Gastrocnemius medialis (tissue), 4 donors: ENCODE data around the gene SLC9A5. TPM values are rescaled to one million over a fixed set of nuclear protein-coding genes. Genes with fewer than 3 reads are reported as not detected.

Source experiments
- ATAC-seq, 2 donors: fragments of 150-250 bp; one replicate each; pipeline ENCODE4 v1.9.1; 2016
- DNase-seq, 2 donors: peaks; one replicate each; pipeline ENCODE4 v3.0.0-alpha.2; 2019
- H3K27ac ChIP-seq, 4 donors: fragments of 200-600 bp; sonication (generic); 1 replicate in 1 of 4; 2 replicates in 3 of 4; pipeline ENCODE4 v1.5.1; 2016 to 2018; ENCODE audit warnings: mild to moderate bottlenecking in 2 of 4, moderate library complexity in 1 of 4
- H3K27me3 ChIP-seq, 3 donors: fragments of 200-600 bp; sonication (generic) in 2 of 3; 1 replicate in 1 of 3; 2 replicates in 2 of 3; pipeline versions ENCODE4 v1.5.1 to v1.6.0; 2016 to 2019; ENCODE audit warnings: mild to moderate bottlenecking in 1 of 3, moderate library complexity in 1 of 3
- H3K36me3 ChIP-seq, 2 donors: fragments of 200-600 bp; sonication (generic) in 1 of 2; one replicate each; pipeline ENCODE4 v1.5.1; 2017 to 2018
- H3K4me1 ChIP-seq, 2 donors: fragments of 200-600 bp; sonication (generic) in 1 of 2; one replicate each; pipeline ENCODE4 v1.5.1; 2016 to 2017; ENCODE audit warnings: mild to moderate bottlenecking in 2 of 2
- H3K4me3 ChIP-seq, 4 donors: fragments of 200-600 bp; sonication (generic) in 3 of 4; 1 replicate in 1 of 4; 2 replicates in 3 of 4; pipeline ENCODE4 v1.5.1; 2016 to 2019; ENCODE audit warnings: mild to moderate bottlenecking in 2 of 4
- H3K9me3 ChIP-seq, 3 donors: fragments of 200-600 bp; sonication (generic) in 2 of 3; 1 replicate in 1 of 3; 2 replicates in 2 of 3; pipeline ENCODE4 v1.5.1; 2016 to 2019
- POLR2A ChIP-seq, 2 donors: fragments of 450-650 bp; IDR thresholded peaks; one replicate each; pipeline ENCODE4 v1.6.1; 2017; ENCODE audit warnings: antibody characterized with exemption in 2 of 2, mild to moderate bottlenecking in 2 of 2, moderate library complexity in 2 of 2
- in situ Hi-C, 4 donors: fragments of 200-750 bp; cut with MboI; loops; one replicate each; pipeline versions ENCODE4 v1.15.0 to v1.8.0; 2017; ENCODE audit warnings: low sequenced_read_pairs in 4 of 4
- intact Hi-C: fragments of 100-400 bp; cut with DNase I; formaldehyde crosslinking; loops from one replicate; pipeline ENCODE4 v1.15.1; 2023; ENCODE audit warnings: low total_unique reads
- microRNA counts, 2 donors: library from miRNA; unstranded; fragments of <30 nt; microRNA quantifications; one replicate each; lab custom pipeline; 2016
- microRNA-seq, 2 donors: library from miRNA; unstranded; fragments of <30 nt; microRNA quantifications; one replicate each; pipeline ENCODE4, GENCODE V29; 2016; ENCODE audit warnings: borderline replicate concordance in 2 of 2
- total RNA-seq, 4 donors: library from RNA; depleted of rRNA; stranded (reverse); fragments of >200 nt; gene quantifications; one replicate each; pipeline versions ENCODE4 v1.1.0 to v1.2.3, GENCODE V29; 2016
- TF ChIP-seq, protein P1 (sequence below), 5 experiments: fragments of 450-650 bp in 3 of 5; fragments of 200-600 bp in 2 of 5; sonication (generic) in 2 of 5; IDR thresholded peaks in 4 of 5; conservative IDR thresholded peaks in 1 of 5; 1 replicate in 4 of 5; 2 replicates in 1 of 5; pipeline ENCODE4 v1.5.1; 2016 to 2019; ENCODE audit warnings: antibody characterized with exemption in 5 of 5, mild to moderate bottlenecking in 3 of 5, moderate library complexity in 3 of 5

Gene SLC9A5
- total RNA-seq, 4 donors from 2014 or later, result 0.61 to 2.0 (median 1.2) TPM

DNA sequence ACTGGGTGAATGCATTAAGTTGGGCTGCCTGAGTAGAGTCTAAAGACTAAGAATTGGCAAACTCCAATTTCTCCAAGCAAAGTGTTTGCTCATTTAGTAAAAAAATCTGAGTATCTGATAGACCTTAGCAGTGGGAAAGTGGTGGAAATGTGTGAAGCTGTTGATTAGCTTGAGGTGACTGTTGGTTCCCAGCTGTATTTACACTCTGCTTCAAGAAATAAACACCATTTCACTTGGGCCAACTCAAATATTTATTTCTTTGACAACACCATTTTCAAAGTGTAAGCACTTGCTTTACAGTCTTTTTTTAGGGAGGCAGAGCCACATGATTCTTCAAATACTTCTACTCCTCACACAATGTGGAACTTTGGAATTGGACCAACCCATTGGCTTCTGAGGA, 69.1 kb downstream of the SLC9A5 start:
- no peaks in the 10 kb centered on the region for H3K36me3 ChIP-seq
- ATAC-seq (no peak), DNase-seq (no peak)
- peaks cover 7 to 27% (median 15%) of the 10 kb centered on the region in 3 donors for H3K27me3 ChIP-seq
- in situ Hi-C loops (no loop called here), intact Hi-C loops (no loop called here)
- H3K4me1 ChIP-seq, result no peaks in the 10 kb centered on the region
- H3K27ac ChIP-seq, result no peak overlapping the region
- no peak for TF ChIP-seq POLR2A (IDR thresholded peaks at IDR 0.05)
- TF ChIP-seq, protein P1, sequence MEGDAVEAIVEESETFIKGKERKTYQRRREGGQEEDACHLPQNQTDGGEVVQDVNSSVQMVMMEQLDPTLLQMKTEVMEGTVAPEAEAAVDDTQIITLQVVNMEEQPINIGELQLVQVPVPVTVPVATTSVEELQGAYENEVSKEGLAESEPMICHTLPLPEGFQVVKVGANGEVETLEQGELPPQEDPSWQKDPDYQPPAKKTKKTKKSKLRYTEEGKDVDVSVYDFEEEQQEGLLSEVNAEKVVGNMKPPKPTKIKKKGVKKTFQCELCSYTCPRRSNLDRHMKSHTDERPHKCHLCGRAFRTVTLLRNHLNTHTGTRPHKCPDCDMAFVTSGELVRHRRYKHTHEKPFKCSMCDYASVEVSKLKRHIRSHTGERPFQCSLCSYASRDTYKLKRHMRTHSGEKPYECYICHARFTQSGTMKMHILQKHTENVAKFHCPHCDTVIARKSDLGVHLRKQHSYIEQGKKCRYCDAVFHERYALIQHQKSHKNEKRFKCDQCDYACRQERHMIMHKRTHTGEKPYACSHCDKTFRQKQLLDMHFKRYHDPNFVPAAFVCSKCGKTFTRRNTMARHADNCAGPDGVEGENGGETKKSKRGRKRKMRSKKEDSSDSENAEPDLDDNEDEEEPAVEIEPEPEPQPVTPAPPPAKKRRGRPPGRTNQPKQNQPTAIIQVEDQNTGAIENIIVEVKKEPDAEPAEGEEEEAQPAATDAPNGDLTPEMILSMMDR (IDR thresholded peaks at IDR 0.05 in 4 of 5, conservative IDR thresholded peaks at IDR 0.05 in 1 of 5), result no peak
- no peak overlapping the region for H3K4me3 ChIP-seq
- no peaks in the 10 kb centered on the region for H3K9me3 ChIP-seq

MicroRNAs encoded within 50 kb of the gene (microRNA counts, 767-probe panel; counts per million panel counts)
- microRNA hsa-miR-328 (lab: Ali Mortazavi, UCI), result 356 to 448 counts per million in 2 donors

Small RNAs within 50 kb of the gene (microRNA-seq; reads per million reads assigned to microRNA genes)
- 237 to 292 reads per million in 2 donors for gene MIR328

Other genes with a start within 250 kb of the SLC9A5 start
- 100 to 1,000 TPM in 2 of 4 donors, 10 to 100 TPM in 2; 38.9 to 105 (median 96.5) TPM for gene CBFB, start 219.8 kb upstream of the SLC9A5 start, total RNA-seq
- gene PHAF1, start 139.0 kb upstream of the SLC9A5 start, total RNA-seq, result 10 to 100 TPM; 23.3 to 63.4 (median 48.9) TPM
- 1 to 10 TPM; 1.5 to 3.1 (median 2.6) TPM for gene B3GNT9, start 98.0 kb upstream of the SLC9A5 start, total RNA-seq
- gene TRADD, start 89.1 kb upstream of the SLC9A5 start, total RNA-seq, result 10 to 100 TPM in 2 of 4 donors, 1 to 10 TPM in 2; 8.8 to 15.3 (median 10.1) TPM
- gene FBXL8, start 89.0 kb upstream of the SLC9A5 start, total RNA-seq, result 10 to 100 TPM in 3 of 4 donors, 1 to 10 TPM in 1; 7.0 to 16.3 (median 14.3) TPM
- 100 to 1,000 TPM in 1 of 4 donors, 10 to 100 TPM in 2, 1 to 10 TPM in 1; 9.0 to 111 (median 29.7) TPM for gene HSF4, start 84.2 kb upstream of the SLC9A5 start, total RNA-seq
- 100 to 1,000 TPM in 3 of 4 donors, 10 to 100 TPM in 1; 77.5 to 231 (median 173) TPM for gene NOL3, start 78.4 kb upstream of the SLC9A5 start, total RNA-seq
- gene MATCAP1, start 65.0 kb upstream of the SLC9A5 start, total RNA-seq, result 1 to 10 TPM; 2.5 to 7.7 (median 4.5) TPM
- gene EXOC3L1, start 58.8 kb upstream of the SLC9A5 start, total RNA-seq, result 1 to 10 TPM in 1 of 4 donors, under 1 TPM in 3; 0.20 to 2.3 (median 0.88) TPM
- gene E2F4, start 56.8 kb upstream of the SLC9A5 start, total RNA-seq, result 100 to 1,000 TPM in 1 of 4 donors, 10 to 100 TPM in 3; 67.8 to 114 (median 96.5) TPM
- gene ELMO3, start 49.8 kb upstream of the SLC9A5 start, total RNA-seq, result under 1 TPM; 0.09 to 0.55 (median 0.29) TPM
- gene TMEM208, start 21.8 kb upstream of the SLC9A5 start, total RNA-seq, result 10 to 100 TPM; 14.7 to 35.8 (median 29.2) TPM
- gene FHOD1, start 1.5 kb upstream of the SLC9A5 start, total RNA-seq, result 10 to 100 TPM; 26.3 to 65.3 (median 52.4) TPM
- gene PLEKHG4, start 30.6 kb downstream of the SLC9A5 start, total RNA-seq, result 10 to 100 TPM in 1 of 4 donors, 1 to 10 TPM in 3; 1.1 to 16.5 (median 2.6) TPM
- not detected for gene KCTD19, start 77.8 kb downstream of the SLC9A5 start, total RNA-seq
- not detected for gene LRRC36, start 77.8 kb downstream of the SLC9A5 start, total RNA-seq
- gene TPPP3, start 144.5 kb downstream of the SLC9A5 start, total RNA-seq, result 10 to 100 TPM in 2 of 4 donors, 1 to 10 TPM in 2; 2.2 to 31.9 (median 7.1) TPM
- gene ZDHHC1, start 167.5 kb downstream of the SLC9A5 start, total RNA-seq, result 10 to 100 TPM in 1 of 4 donors, 1 to 10 TPM in 3; 4.4 to 11.0 (median 8.9) TPM
- 1 to 10 TPM in 2 of 4 donors, not detected in 2; 2.3 to 4.1 TPM for gene HSD11B2, start 182.1 kb downstream of the SLC9A5 start, total RNA-seq
- 100 to 1,000 TPM; 117 to 211 (median 157) TPM for gene ATP6V0D1, start 232.2 kb downstream of the SLC9A5 start, total RNA-seq
- gene AGRP, start 234.6 kb downstream of the SLC9A5 start, total RNA-seq, result not detected